CD4-positive, alpha-beta T cell treated with Interleukin-12 subunit alpha and Interleukin-12 subunit beta, for 1 hour (primary cell): ENCODE results near the gene CCL7.

ENCODE experiments used
- DNase-seq: peaks from one replicate; pipeline ENCODE4 v3.0.0-alpha.2; 2020

The CCL7 gene

GRCh38 chr17:34248511-34249024, 21.5 kb upstream of the CCL7 start:
- DNase-seq = no peak

DNA sequence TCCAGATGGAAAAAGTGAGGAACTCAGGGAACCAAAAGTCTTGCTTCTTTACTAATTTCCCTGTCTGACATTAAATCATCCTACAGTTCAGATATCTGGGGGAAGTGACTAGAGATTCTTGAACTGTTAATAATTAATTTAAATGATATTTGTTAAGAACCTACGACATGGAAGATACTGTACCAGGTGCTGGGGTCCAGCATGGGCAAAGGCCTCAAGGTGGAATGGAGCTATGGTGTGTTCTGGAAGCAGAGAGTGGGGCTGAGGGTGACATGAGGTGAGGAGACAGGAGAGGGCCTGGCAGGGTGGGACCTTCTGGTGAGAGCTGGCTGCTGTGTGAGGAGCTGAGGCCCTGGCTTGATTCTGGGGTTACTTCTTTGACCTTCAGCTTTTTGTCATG, 21.0 kb upstream of the CCL7 start:
- no peak for DNase-seq

GRCh38 chr17:34249478-34249877, 20.5 kb upstream of the CCL7 start:
- no peak for DNase-seq

DNA sequence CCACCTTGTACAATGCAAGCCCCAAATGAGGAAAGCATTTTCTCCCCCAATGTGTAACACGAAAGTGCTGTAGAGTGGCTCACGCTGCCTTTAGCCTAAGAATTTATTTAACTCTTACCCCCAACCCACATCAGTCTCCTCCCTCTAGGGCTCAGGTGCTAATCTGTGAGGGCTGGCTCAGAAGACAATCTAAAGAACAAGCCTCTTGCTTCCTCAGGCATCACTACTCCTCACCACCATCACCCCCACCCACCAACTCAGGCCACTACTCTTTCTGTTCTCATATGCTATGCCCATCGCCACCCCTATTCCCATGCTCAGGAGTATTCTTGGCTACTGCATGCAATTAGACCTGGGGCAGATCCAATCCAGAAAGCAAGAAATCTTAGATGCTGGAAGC, 18.8 kb upstream of the CCL7 start:
- no peak for DNase-seq

GRCh38 chr17:34252095-34252443, 18.0 kb upstream of the CCL7 start:
- no peak for DNase-seq

- no peak for DNase-seq
These were observed 17.4 kb upstream of the CCL7 start for GRCh38 chr17:34252444-34253138.

DNA sequence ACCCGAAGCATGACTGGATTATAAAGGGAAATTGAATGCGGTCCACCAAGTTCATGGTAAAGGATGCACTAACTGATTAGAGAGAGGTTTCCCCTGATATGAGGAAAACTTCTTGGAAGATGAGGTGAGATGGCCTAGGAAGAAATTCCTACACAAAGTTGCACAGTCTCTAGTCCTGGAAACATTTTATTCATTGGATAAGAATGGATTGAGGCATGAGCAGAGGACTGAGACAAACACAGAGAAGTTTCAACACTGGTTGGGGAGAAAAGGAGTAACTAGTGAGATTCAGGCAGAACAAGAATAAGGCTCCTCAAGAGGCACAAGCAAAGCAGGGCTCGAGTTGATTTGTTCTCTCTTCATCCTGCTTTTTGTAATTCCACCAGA, 16.9 kb upstream of the CCL7 start:
- DNase-seq = no peak

GRCh38 chr17:34254146-34254545, 15.9 kb upstream of the CCL7 start:
- no peak for DNase-seq

- DNase-seq = no peak
These were observed 15.2 kb upstream of the CCL7 start, which contains the start of gene CCL2 for GRCh38 chr17:34254651-34255380. TSS of gene CCL2 (plus strand) at chr17:34255285. CDS start at chr17:34255350, 65 bp downstream.

- DNase-seq = no peak
These were observed 14.7 kb upstream of the CCL7 start for GRCh38 chr17:34255381-34255732.

GRCh38 chr17:34255841-34256240, 14.2 kb upstream of the CCL7 start:
- no peak for DNase-seq

DNA sequence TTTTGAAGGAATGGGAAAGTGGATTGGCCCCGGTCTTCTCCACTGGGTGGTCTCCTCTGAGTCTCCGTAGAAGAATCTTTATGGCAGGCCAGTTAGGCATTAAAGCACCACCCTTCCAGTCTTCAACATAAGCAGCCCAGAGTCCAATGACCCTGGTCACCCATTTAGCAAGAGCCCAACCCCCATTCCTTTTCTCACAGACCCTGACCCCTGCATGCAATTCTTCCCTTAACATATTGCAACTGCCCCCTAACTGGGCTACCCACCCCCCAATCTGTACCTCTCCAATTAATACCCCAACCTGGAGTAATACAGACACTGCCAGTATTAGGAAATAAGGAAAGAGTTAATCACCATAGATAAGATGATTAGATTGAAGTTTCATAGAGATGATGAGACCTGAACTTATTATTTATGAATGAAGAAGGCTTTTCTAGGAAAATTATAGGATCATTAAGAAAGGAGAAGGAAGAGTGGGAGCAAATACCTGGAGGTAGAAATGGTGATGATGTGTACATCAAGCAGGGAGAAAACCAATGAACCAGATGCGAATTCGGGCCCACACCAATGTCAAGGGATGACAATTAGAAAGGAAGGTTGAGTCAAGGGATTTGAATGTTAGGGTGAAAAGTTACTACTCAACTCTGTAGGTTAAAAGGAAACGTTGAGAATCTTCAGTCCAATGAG, 12.6 kb upstream of the CCL7 start:
- DNase-seq = no peak

DNA sequence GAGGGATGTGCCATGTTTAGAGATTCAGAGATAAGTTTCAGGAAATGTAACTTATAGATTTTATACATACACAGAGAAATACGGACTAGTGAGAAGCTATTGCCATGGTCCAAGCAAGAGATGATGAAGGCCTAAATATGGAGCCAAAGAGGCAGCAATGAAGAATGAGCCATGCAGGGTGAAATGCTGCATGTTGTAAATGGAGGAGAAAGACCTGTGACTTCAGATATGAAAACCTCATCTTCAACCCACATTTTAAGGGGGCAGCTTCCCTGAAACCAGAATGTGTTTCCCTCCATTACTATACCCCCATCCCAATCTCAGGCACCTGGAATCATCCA, 12.1 kb upstream of the CCL7 start:
- DNase-seq = no peak

DNA sequence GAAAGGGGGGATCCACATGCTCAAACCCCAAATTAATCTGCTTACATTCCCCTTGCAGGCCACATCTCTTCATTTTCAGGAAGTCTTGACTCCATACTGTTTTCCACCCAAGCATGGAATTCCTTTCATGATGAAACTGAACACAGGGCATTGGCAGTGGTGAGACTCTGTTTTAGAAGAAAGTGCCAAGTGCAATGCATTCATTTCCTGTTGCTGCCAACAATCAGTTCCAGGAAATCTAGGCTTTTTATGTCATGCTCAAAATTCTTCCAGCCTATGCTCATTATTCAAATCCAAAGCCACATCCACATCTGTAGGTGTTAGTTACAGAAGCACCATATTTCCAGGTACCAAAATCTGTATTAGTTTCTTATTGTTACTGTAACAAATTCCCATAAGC, 10.9 kb upstream of the CCL7 start:
- DNase-seq = no peak

DNA sequence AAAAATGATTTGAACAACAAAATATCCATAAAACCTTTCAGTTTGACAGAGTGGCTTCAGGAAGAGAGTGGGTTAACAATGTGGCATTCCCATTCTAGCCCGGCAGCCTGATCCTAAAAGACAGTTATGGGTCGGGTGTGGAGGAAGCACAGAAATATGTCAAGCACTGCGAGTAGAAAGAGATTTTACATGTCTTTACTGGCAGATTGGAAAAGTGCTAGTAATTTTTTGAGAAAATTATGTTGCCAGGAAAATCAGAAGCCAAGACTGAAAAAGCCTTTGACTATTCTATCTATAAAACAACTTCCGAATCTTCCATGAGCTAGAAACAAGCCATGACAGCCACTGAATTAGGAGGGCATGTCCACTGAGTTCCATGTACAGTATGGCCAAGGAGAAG, 9.2 kb upstream of the CCL7 start:
- DNase-seq = no peak

DNA sequence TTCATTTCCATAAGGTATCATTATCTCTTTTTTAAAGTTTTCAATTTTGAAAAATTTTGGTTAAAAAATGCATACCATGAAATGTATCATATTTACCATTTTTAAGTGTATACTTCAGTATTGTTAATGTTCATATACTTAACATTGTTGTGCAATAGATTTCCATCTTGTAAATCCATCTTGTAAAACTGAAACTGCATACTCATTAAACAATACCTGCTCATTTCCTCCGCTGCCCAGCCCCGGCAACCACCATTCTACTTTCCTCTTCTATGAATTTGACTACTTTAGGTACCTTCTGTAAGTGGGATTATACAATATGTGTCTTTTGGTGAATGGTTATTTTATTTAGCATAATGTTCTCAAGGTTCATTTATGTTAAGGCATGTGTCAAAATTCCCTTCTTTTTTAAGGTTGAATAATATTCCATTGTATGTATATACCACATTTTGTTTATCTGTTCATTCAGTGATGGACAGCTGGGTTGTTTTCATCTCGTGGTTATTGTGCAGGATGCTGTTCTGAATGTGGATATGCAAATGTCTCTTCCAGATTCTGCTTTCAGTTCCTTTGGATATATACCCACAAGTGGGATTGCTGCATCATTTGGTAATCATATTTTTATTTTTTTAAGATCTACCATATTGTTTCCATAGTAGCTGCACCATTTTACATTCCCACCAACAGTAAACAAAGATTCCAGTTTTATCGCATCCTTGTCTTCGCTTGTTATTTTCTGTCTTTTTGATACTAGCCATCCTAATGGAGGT, 8.3 kb upstream of the CCL7 start:
- DNase-seq = no peak

DNA sequence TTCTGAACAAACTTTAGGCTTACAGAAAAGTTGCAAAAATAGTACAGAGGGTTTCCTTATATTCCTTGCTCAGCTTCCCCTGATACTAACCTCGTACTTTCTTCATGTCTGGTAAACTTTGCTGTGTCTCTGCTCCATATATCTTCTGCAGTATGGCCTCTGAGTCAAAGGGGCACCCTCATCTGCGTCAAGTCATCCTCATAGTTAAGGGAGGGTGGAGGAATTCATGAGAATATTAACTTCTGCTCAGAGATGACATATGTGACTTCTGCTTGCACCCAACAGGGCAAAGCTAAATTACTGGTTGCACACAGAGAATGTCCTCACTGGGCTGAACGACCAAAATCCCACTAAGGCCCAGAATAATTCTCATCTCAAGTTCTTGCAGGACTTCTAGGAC, 4.3 kb upstream of the CCL7 start:
- DNase-seq = no peak

DNA sequence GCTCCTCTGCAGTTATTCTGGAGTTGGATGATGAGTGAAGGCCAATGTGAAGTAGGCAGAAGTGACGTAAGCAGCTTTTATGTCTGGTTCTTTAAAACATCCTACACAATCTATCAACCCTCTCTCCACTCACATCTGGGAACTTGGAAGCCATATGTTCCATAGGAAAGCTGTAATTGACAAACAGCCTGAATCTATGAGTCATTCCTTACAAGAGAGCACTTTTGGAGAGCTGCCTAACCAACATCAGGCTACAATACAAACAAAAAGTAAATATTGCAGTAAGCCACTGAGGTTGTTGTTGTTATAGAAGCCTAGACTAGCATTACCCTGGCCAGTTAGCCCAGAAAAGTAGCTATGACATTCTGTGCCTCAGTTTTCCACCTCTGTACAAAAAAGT, 5.9 kb downstream of the CCL7 start:
- DNase-seq = no peak

DNA sequence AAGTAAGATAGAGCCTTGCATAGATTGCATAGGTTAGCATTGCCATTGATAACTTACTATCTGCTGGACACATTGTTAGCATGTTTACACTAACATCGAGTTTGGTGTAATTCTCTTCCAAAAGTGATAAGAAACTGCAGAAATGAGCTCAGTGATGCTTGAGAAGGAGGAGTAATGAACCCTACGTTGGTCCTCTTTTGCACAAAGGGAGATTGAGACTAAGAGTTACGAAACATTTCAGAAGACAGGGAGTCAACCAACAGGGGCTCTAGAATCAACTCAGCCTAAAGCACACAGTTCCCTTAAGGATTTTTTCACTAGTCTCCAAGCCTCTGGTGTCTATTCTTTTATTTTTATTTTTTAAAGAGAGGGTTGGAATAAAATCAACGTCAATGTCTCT, 6.8 kb downstream of the CCL7 start:
- no peak for DNase-seq

DNA sequence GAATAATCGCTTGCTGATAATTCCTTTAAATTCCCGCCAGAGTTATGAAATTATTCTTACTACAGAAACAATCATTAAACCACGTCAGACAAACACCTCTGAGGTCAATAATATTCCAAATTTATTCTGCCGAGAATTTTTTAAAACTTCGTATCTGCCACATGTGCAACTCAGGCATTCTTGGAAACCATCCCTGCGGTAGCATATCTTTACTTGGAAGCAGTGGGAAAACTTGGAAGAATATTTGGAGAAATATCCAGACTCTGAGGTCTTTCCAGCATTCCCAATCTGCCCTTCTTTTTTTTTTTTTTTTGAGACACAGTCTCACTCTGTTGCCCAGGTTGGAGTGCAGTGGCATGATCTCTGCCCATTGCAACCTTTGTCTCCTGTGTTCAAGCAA, 13.6 kb downstream of the CCL7 start:
- no peak for DNase-seq

DNA sequence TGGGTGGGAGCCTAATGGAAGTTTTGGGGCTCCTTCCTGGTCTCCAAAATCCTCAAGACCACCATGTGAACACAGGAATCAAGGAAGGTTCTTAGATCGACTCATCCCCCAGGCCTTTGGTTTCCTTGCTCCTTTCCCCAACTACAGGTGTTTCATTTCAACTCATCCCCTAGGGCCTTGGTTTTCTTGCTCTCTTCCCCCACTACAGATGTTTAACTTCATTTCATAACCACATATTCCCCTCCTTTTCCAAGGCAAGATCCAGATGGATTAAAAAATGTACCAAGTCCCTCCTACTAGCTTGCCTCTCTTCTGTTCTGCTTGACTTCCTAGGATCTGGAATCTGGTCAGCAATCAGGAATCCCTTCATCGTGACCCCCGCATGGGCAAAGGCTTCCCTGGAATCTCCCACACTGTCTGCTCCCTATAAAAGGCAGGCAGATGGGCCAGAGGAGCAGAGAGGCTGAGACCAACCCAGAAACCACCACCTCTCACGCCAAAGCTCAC, 15.3 kb downstream of the CCL7 start, which contains the start of gene CCL11:
CCL11 (plus strand) TSS at position 457 of the 507 bp plus-strand sequence. CDS start 67 bp downstream, outside the sequence.
- no peak for DNase-seq

DNA sequence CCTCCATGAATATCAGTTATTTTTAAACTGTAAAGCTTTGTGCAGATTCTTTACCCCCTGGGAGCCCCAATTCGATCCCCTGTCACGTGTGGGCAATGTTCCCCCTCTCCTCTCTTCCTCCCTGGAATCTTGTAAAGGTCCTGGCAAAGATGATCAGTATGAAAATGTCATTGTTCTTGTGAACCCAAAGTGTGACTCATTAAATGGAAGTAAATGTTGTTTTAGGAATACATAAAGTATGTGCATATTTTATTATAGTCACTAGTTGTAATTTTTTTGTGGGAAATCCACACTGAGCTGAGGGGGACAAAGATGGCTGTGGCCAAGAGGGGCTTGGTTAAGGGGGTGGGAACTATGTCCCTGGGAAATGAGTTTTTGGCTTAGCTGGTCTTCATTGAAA, 17.9 kb downstream of the CCL7 start:
- no peak for DNase-seq

DNA sequence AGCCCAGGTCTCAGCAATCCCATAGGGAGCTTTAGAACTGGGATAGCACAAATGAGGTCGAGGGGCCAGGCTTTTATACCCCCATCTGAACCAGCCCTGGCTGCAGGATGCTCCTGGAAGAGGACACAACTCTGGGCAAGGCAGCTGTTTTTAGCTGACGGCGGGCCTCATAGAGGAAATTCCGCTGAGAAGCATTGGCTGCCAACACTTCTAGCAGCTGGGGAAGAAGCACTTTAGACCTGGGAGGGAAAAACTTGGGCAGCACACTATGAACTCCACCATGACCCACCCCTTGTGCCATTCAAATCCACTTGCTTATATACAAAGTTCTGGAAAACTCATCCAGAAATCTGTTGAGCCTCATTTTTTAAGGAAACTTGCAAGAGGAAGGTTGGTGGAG, 20.6 kb downstream of the CCL7 start:
- no peak for DNase-seq
